Posterior cingulate gyrus (tissue), 11 donors: Measurements from ENCODE around the gene WHAMM.
"Not testable (repeated sequence)": the region's sequence is repeated elsewhere in the genome, so short reads cannot be mapped to it uniquely, and the experiment has no call there.

Experiments
- DNase-seq, 10 donors: peaks; one replicate each; pipeline versions ENCODE4 v3.0.0 to v3.0.0-alpha.2; 2020 to 2021; ENCODE audit warnings: mixed read lengths in 3 of 10
- intact Hi-C: fragments of 100-400 bp; cut with DNase I; formaldehyde crosslinking; loops from one replicate; pipeline ENCODE4 v1.15.1; 2023

WHAMM gene

DNA sequence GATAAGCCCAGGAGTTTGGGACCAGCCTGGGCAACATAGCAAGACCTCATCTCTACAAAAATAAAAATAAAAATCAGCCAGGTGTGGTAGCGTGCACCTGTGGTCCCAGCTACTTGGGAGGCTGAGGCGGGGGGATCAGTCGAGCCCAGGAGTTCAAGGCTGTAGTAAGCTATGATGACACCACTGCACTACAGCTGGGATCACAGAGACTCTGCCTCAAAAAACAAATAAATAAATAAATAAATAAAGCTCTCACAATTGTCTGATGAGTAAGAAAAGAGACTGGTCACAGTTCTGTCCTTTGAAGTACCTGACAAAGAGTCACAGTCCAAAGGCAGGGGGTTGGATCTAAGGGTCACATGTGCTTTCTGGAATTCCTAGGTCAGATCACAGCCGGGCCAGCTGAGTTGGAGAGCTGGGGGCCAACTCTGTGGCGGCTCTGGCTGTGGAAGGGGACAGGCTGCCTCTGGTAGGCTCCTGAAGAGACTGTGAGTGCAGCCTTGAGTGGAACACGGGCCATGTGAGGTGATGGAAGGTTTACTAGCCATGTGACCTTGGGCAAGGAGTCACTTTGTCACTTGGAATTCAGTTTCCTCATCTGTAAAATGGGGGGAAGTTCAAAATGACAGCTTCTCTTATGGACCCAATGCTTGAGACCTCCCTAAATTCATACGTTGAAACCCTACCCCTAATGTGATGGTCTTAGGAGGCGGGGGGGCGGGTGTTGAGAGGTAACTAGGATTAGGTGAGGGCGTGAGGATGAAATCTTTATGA lies 47.2 kb downstream of the WHAMM start:
- DNase-seq = no peak
- intact Hi-C loops = no loop called here

DNA sequence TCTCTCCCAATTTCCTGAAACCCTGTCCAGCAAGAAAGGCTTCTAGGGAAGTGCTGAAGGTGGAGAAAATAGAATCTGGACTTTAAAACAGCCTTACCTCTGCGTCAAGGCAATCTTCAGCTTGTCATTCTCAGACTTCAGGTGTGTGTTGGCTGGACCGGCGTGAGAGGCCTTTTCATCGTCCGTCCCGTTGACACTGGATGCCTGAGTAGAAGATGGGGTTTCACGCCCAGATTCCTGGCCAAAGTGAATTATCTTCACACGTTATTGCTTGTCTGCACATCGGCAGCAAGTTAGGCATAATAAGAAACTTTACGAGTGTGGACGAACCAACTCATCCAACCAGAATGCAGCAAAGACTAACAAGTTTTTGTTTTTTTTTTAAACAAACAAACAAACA lies 49.5 kb downstream of the WHAMM start:
- intact Hi-C loops = no loop called here
- DNase-seq = no peak

- no peak for DNase-seq
- intact Hi-C loops = no loop called here
These were observed 53.5 kb downstream of the WHAMM start for GRCh38 chr15:82862886-82863285.

- DNase-seq = no peak
These were observed 55.5 kb downstream of the WHAMM start for GRCh38 chr15:82864967-82865366.

DNA sequence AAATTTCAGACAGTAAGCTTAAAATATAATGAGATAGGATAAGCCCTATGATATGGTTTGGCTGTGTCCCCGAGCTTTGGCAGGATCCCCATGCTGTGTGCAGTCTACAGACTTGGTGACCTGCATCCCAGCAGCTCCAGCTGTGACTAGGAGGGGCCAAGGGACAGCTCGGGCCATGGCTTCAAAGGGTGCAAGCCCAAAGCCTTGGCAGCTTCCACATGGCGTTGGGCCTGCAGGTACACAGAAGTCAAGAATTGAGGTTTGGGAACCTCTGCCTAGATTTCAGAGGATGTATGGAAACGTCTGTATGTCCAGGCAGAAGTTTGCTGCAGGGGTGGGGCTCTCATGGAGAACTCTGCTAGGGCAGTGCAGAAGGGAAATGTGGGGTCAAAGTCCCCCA lies 56.2 kb downstream of the WHAMM start:
- DNase-seq, intact Hi-C loops: not testable (repeated sequence)

More at GRCh38 chr15:82864967-82865366, 55.5 kb downstream of the WHAMM start:
- intact Hi-C loops = no loop called here

GRCh38 chr15:82865981-82866380 lies 56.6 kb downstream of the WHAMM start:
- DNase-seq = peak in 1 of 10 donors; percentile 27
- intact Hi-C loops = not testable (repeated sequence)

GRCh38 chr15:82870727-82871320 lies 61.4 kb downstream of the WHAMM start:
- intact Hi-C loops = no loop called here
- DNase-seq = no peak

GRCh38 chr15:82871358-82871757 lies 61.9 kb downstream of the WHAMM start:
- intact Hi-C loops = no loop called here
- no peak for DNase-seq

- intact Hi-C loops = no loop called here
These were observed 62.5 kb downstream of the WHAMM start for GRCh38 chr15:82871832-82872484.

DNA sequence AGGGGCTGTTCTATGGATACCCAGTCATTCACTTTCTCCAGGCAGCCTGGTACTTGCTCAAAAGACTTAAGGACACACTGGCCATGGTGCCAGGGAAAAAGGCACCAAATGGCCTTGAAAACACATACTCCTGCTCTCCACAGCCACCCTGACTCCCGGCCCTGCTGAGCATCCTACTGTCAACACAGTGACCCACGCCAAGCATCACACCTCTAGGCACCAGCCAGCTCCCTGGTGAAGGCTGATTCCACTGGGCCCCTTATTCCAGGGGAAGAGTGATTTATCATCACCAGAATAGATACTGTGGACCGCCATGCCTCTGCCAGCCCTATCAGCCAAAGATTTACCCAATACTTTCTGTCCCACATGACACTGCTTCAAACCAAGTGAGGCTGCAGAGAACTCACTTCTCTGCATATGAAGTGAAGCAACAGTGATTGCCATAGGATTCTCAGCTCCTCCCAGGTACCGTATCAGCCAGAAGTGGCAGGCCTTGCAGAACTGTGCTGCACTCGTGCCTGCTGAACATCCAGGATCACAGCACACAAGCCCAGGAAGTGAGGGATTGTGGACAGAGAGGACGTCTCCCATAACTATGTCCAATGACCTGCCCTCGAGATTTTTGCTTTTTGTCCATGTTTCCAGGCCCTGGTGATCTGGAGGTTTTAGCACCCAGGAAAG lies 63.7 kb downstream of the WHAMM start:
- intact Hi-C loops = no loop called here

More at GRCh38 chr15:82871832-82872484, 62.5 kb downstream of the WHAMM start:
- no peak for DNase-seq

GRCh38 chr15:82874267-82874666 lies 64.8 kb downstream of the WHAMM start:
- intact Hi-C loops = no loop called here

More for the DNA sequence above, 63.7 kb downstream of the WHAMM start:
- peak in 1 of 10 donors; percentile 39 for DNase-seq

GRCh38 chr15:82874961-82875360 lies 65.5 kb downstream of the WHAMM start:
- intact Hi-C loops = no loop called here
- no peak for DNase-seq

More at GRCh38 chr15:82874267-82874666, 64.8 kb downstream of the WHAMM start:
- no peak for DNase-seq

GRCh38 chr15:82875411-82876003 lies 66.1 kb downstream of the WHAMM start:
- no peak for DNase-seq
- intact Hi-C loops = no loop called here

DNA sequence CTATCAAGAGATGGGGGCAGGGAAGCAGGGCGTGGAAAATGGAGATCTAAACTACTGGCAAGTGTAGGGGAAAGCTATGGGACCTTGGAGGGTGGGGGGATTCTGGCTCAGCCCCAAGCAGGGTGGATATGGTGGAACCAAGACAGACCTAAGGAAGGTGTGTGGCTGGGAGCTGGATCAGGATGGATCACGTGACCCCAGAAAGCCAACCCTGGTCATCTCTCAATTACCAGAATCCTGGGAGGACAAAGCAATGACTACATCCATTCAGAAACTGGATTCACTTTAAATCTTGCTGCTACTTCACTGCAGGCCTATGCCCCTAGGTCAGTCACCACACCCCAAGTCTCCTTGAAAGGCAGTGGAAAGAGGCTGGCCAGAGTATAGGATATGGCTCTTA lies 68.4 kb downstream of the WHAMM start:
- intact Hi-C loops = no loop called here
- no peak for DNase-seq

- intact Hi-C loops = no loop called here
- no peak for DNase-seq
These were observed 68.9 kb downstream of the WHAMM start for GRCh38 chr15:82878325-82878724.

DNA sequence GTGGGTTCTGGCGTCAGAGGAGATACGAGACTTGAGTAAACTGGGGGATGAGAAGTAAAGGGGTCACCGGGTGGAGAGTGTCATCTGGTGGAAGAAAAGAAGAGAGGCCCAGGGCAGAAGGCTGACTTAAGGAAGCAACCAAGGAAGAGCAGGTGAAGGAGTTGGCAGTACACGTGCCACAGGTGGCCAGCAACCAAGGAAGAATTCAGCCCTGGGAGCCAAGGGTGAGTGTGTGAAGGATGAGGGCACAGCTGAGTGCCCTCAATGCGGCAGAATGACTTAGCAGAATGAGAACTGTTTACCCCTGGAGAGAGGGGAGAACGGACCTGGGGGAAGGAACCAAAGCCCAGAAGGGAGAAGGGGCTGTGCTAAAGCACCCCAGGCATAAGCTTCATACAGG lies 71.3 kb downstream of the WHAMM start:
- DNase-seq = no peak
- intact Hi-C loops = no loop called here

GRCh38 chr15:82881747-82882146 lies 72.3 kb downstream of the WHAMM start:
- intact Hi-C loops = no loop called here
- no peak for DNase-seq

DNA sequence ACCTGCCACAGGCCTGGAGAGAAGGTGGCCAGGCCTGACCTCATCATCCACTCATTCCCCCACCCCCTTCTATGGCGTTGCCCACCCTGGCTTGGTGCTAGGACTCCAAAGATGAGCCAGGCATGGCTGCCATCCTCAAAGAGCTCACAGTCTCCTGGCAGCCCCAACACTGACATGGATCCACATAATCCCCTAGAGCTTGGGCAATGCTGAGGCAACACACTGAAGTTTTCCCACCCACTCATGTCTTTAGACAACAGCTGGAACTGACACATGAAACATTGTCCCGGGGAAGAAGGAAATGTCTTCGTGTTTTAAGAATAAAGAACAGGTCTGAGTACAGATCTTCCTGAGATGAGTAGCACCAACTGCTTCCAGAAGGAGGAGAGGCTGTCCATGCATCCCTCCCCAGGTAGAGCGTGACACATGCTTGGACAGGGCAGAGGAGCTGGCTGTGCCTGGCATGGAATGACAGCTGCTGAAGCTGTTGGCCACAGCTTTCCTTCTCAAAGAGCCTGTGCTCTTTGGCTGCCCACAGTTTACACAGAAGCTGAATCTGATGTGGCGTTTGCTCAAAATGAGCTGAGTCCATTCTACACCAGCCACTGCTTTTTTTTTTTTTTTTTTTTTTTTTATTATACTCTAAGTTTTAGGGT lies 73.0 kb downstream of the WHAMM start:
- intact Hi-C loops = no loop called here

More for the DNA sequence above, 73.0 kb downstream of the WHAMM start:
- no peak for DNase-seq
